H9 (cell line): ENCODE results near the gene TMED3. TPM values are rescaled to one million over a fixed set of nuclear protein-coding genes. Genes with fewer than 3 reads are reported as not detected.

ENCODE experiments used
- DNase-seq: peaks from one replicate; pipeline ENCODE4 v3.0.0-alpha.2; 2017
- H2AFZ ChIP-seq: one replicate; pipeline ENCODE4 v1.6.1; 2013; ENCODE audit warnings: mild to moderate bottlenecking, low read length, control low read depth, moderate library complexity
- H2AK5ac ChIP-seq: 2 replicates; pipeline ENCODE4 v1.6.1; 2013; ENCODE audit warnings: low read length, control low read depth, mixed read lengths; ENCODE audit not compliant: insufficient read length
- H2BK120ac ChIP-seq: one replicate; pipeline ENCODE4 v1.6.1; 2013; ENCODE audit warnings: low read depth, mild to moderate bottlenecking, low read length, control low read depth, inconsistent platforms; ENCODE audit not compliant: poor library complexity, severe bottlenecking
- H2BK12ac ChIP-seq: 2 replicates; pipeline ENCODE4 v1.6.1; 2013; ENCODE audit warnings: low read length, control low read depth, mixed read lengths, low read depth; ENCODE audit not compliant: insufficient read length
- H2BK15ac ChIP-seq: 2 replicates; pipeline ENCODE4 v1.6.1; 2013; ENCODE audit warnings: low read depth, low read length, control low read depth
- H2BK20ac ChIP-seq: one replicate; pipeline ENCODE4 v1.6.1; 2013; ENCODE audit warnings: low read depth, mild to moderate bottlenecking, low read length, control low read depth, inconsistent platforms; ENCODE audit not compliant: poor library complexity, severe bottlenecking
- H2BK5ac ChIP-seq: 2 replicates; pipeline ENCODE4 v1.6.1; 2013; ENCODE audit warnings: low read length, control low read depth, mixed read lengths; ENCODE audit not compliant: insufficient read length
- H3K14ac ChIP-seq: 2 replicates; pipeline ENCODE4 v1.6.1; 2013; ENCODE audit warnings: low read length, control low read depth; ENCODE audit not compliant: insufficient read depth
- H3K18ac ChIP-seq: 2 replicates; pipeline ENCODE4 v1.6.1; 2013; ENCODE audit warnings: low read depth, mild to moderate bottlenecking, mixed read lengths, low read length, control low read depth; ENCODE audit not compliant: insufficient read length
- H3K23ac ChIP-seq: 2 replicates; pipeline ENCODE4 v1.6.1; 2013; ENCODE audit warnings: low read length, control low read depth, mixed read lengths, low read depth; ENCODE audit not compliant: insufficient read length
- H3K23me2 ChIP-seq: 2 replicates; pipeline ENCODE4 v1.6.1; 2013; ENCODE audit warnings: low read depth, mild to moderate bottlenecking, mixed read lengths, low read length, control low read depth; ENCODE audit not compliant: insufficient read length, poor library complexity, severe bottlenecking
- H3K27ac ChIP-seq: 2 replicates; pipeline ENCODE4 v1.5.1; 2013; ENCODE audit warnings: low read length, control low read depth, mixed read lengths, low read depth; ENCODE audit not compliant: insufficient read length
- H3K27me3 ChIP-seq: 2 replicates; pipeline ENCODE4 v1.6.1; 2013; ENCODE audit warnings: low read length, control low read depth, inconsistent platforms; ENCODE audit not compliant: insufficient read depth
- H3K4ac ChIP-seq: 2 replicates; pipeline ENCODE4 v1.6.1; 2013; ENCODE audit warnings: low read depth, mild to moderate bottlenecking, control low read depth, inconsistent platforms, low read length, moderate library complexity
- H3K4me1 ChIP-seq: 2 replicates; pipeline ENCODE4 v1.6.1; 2013; ENCODE audit warnings: low read length, control low read depth, inconsistent platforms; ENCODE audit not compliant: insufficient read depth
- H3K4me2 ChIP-seq: 2 replicates; pipeline ENCODE4 v1.6.1; 2013; ENCODE audit warnings: low read length, control low read depth, mixed read lengths; ENCODE audit not compliant: insufficient read length, insufficient read depth
- H3K56ac ChIP-seq: 2 replicates; pipeline ENCODE4 v1.6.1; 2013; ENCODE audit warnings: low read depth, mild to moderate bottlenecking, mixed read lengths, low read length, control low read depth; ENCODE audit not compliant: insufficient read length
- H3K79me1 ChIP-seq: 2 replicates; pipeline ENCODE4 v1.6.1; 2013; ENCODE audit warnings: low read depth, mild to moderate bottlenecking, moderate library complexity, low read length, control low read depth, inconsistent platforms; ENCODE audit not compliant: insufficient read depth, poor library complexity, severe bottlenecking
- H3K79me2 ChIP-seq: 2 replicates; pipeline ENCODE4 v1.6.1; 2013; ENCODE audit warnings: low read length, control low read depth, inconsistent platforms; ENCODE audit not compliant: insufficient read depth
- H3K9ac ChIP-seq: 2 replicates; pipeline ENCODE4 v1.6.1; 2013; ENCODE audit warnings: low read length, control low read depth, mixed read lengths; ENCODE audit not compliant: insufficient read length; ENCODE audit errors: extremely low read depth
- H3K9me3 ChIP-seq: one replicate; pipeline ENCODE4 v1.6.1; 2013; ENCODE audit warnings: low read depth, low read length, inconsistent platforms; ENCODE audit not compliant: control insufficient read depth
- H3T11ph ChIP-seq: one replicate; pipeline ENCODE4 v1.6.1; 2013; ENCODE audit warnings: mild to moderate bottlenecking, low read length, control low read depth, inconsistent platforms
- H4K20me1 ChIP-seq: one replicate; pipeline ENCODE4 v1.6.1; 2013; ENCODE audit not compliant: control insufficient read depth, insufficient read length, insufficient read depth
- H4K5ac ChIP-seq: 2 replicates; pipeline ENCODE4 v1.6.1; 2013; ENCODE audit warnings: low read depth, mild to moderate bottlenecking, mixed read lengths, low read length, control low read depth; ENCODE audit not compliant: insufficient read length
- H4K8ac ChIP-seq: replicated peaks from 2 replicates; pipeline ENCODE4 v1.6.1; 2013; ENCODE audit warnings: low read length, control low read depth, mixed read lengths, low read depth; ENCODE audit not compliant: insufficient read length
- H4K91ac ChIP-seq: 2 replicates; pipeline ENCODE4 v1.6.1; 2013; ENCODE audit warnings: low read depth, mild to moderate bottlenecking, moderate library complexity, mixed read lengths, low read length, control low read depth; ENCODE audit not compliant: insufficient read length
- H3K27ac Mint-ChIP-seq, 3 experiments: 2 replicates in 2 of 3; 3 replicates in 1 of 3; pipeline ENCODE4 v1.8.0; 2020 to 2021; ENCODE audit warnings: mixed read lengths in 3 of 3, mild to moderate bottlenecking in 1 of 3, moderate library complexity in 1 of 3
- H3K27me3 Mint-ChIP-seq: 2 replicates; pipeline ENCODE4 v1.8.0; 2021; ENCODE audit warnings: low read depth, mild to moderate bottlenecking, moderate library complexity, mixed read lengths
- H3K36me3 Mint-ChIP-seq, 3 experiments: 2 replicates in 2 of 3; 3 replicates in 1 of 3; pipeline ENCODE4 v1.8.0; 2020 to 2021; ENCODE audit warnings: low read depth in 3 of 3, mixed read lengths in 3 of 3; ENCODE audit not compliant: insufficient read depth in 1 of 3
- H3K4me1 Mint-ChIP-seq, 2 experiments: 2 replicates each; pipeline ENCODE4 v1.8.0; 2020; ENCODE audit warnings: mixed read lengths in 2 of 2
- H3K4me3 Mint-ChIP-seq, 2 experiments: 2 replicates in 1 of 2; 3 replicates in 1 of 2; pipeline ENCODE4 v1.8.0; 2020 to 2021; ENCODE audit warnings: mild to moderate bottlenecking in 2 of 2, mixed read lengths in 2 of 2, moderate library complexity in 1 of 2
- H3K9me3 Mint-ChIP-seq, 2 experiments: 2 replicates in 1 of 2; 3 replicates in 1 of 2; pipeline ENCODE4 v1.8.0; 2020; ENCODE audit warnings: mild to moderate bottlenecking in 2 of 2, mixed read lengths in 2 of 2, moderate library complexity in 1 of 2
- WGBS: extraction: QIAGEN DNeasy Blood & Tissue Kit; methylation state at CpG from one replicate; pipeline ENCODE4 v1.1.7; 2013; ENCODE audit warnings: missing lambda C conversion rate, low lambda C conversion rate, mixed read lengths; ENCODE audit not compliant: insufficient read length; ENCODE audit errors: extremely low coverage; 5-methylcytosine and 5-hydroxymethylcytosine counted together
- total RNA-seq: library from RNA; stranded (reverse); gene quantifications from 2 replicates; pipeline ENCODE4 v1.2.1, GENCODE V29; 2021
- TF ChIP-seq, protein P1 (sequence below): fragments of 200-600 bp; sonication (generic); conservative IDR thresholded peaks from 3 replicates; pipeline ENCODE4 v1.8.0; 2021; ENCODE audit warnings: antibody characterized with exemption, mild to moderate bottlenecking

TMED3 gene
- total RNA-seq, 1 experiment from 2014 or later, result 46.4 TPM

DNA sequence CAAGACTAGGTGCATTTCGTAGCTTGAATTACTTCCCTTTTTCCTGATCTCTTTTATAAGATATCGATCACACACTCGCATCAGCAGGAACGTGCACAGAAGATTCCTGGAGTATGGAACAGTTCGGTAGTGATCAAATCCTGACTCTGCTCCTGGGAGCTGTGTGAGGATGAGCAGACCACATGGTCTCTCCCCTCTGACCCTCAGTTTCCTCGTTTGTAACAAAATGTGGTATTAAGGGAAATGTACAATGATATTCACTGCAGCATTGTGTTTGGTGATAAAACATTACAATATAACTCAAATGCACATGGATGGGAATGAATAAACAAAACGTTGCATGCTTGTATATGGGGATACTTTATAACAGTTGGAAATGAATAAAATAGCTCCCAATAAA is 26.7 kb downstream of the TMED3 start:
- no CpG with 5 or more reads among the region's 7 CpGs for WGBS
- Mint-ChIP-seq H3K4me3 (no peak overlapping the region), H3K27me3 (no peaks in the 10 kb centered on the region), H3K9me3 (peaks cover 11% of the 10 kb centered on the region in 2 experiments), H3K36me3 (peaks cover 4 to 10% (median 10%) of the 10 kb centered on the region in 3 experiments; a peak in 5 of 7 replicates), H3K4me1 (peaks cover 0 to 5% of the 10 kb centered on the region in 2 experiments; a peak in 1 of 4 replicates), H3K27ac (no peak overlapping the region)
- no peak overlapping the region for H2BK12ac ChIP-seq
- peaks cover 6% of the 10 kb centered on the region for H3K4me1 ChIP-seq
- H3K56ac ChIP-seq, result no peak overlapping the region
- no peak overlapping the region for H3K4me2 ChIP-seq
- no peak overlapping the region for H2AFZ ChIP-seq
- H4K5ac ChIP-seq, result no peak overlapping the region
- no peak overlapping the region for H4K8ac ChIP-seq
- H3K18ac ChIP-seq, result no peak overlapping the region
- H3T11ph ChIP-seq, result no peak overlapping the region
- no peak overlapping the region for H2BK120ac ChIP-seq
- no peak for DNase-seq
- no peak overlapping the region for H2BK20ac ChIP-seq
- H4K91ac ChIP-seq, result no peak overlapping the region
- no peak overlapping the region for H3K23ac ChIP-seq
- H3K27me3 ChIP-seq, result no peaks in the 10 kb centered on the region
- H2BK5ac ChIP-seq, result no peak overlapping the region
- no peak overlapping the region for H3K4ac ChIP-seq
- no peak overlapping the region for H2AK5ac ChIP-seq
- no peaks in the 10 kb centered on the region for H3K9me3 ChIP-seq
- no peak overlapping the region for H3K9ac ChIP-seq
- no peak overlapping the region for H3K27ac ChIP-seq
- H2BK15ac ChIP-seq, result no peak overlapping the region
- H4K20me1 ChIP-seq, result no peaks in the 10 kb centered on the region
- H3K79me1 ChIP-seq, result no peaks in the 10 kb centered on the region
- TF ChIP-seq, protein P1, sequence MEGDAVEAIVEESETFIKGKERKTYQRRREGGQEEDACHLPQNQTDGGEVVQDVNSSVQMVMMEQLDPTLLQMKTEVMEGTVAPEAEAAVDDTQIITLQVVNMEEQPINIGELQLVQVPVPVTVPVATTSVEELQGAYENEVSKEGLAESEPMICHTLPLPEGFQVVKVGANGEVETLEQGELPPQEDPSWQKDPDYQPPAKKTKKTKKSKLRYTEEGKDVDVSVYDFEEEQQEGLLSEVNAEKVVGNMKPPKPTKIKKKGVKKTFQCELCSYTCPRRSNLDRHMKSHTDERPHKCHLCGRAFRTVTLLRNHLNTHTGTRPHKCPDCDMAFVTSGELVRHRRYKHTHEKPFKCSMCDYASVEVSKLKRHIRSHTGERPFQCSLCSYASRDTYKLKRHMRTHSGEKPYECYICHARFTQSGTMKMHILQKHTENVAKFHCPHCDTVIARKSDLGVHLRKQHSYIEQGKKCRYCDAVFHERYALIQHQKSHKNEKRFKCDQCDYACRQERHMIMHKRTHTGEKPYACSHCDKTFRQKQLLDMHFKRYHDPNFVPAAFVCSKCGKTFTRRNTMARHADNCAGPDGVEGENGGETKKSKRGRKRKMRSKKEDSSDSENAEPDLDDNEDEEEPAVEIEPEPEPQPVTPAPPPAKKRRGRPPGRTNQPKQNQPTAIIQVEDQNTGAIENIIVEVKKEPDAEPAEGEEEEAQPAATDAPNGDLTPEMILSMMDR, result no peak
- no peak overlapping the region for H3K14ac ChIP-seq
- no peaks in the 10 kb centered on the region for H3K23me2 ChIP-seq
- no peaks in the 10 kb centered on the region; the same call in 1 of the 2 replicates for H3K79me2 ChIP-seq
